CD4-positive, alpha-beta T cell (primary cell): ENCODE results near the gene BIK. TPM values are rescaled to one million over a fixed set of nuclear protein-coding genes. Genes with fewer than 3 reads are reported as not detected.

ENCODE experiments used
- ATAC-seq: fragments of 200-7000 bp; cut with Tn5 transposase; one replicate; pipeline ENCODE4 v1.10.0; 2022; ENCODE audit warnings: mild to moderate bottlenecking; ENCODE audit not compliant: poor library complexity
- CTCF ChIA-PET: fragments of 350-600 bp; sonication (Branson Sonifier 250); formaldehyde crosslinking; loops from one replicate; lab custom pipeline; 2021; ENCODE audit warnings: antibody characterized with exemption, inconsistent platforms; lab: Charles Lee
- POLR2A ChIA-PET: fragments of 350-600 bp; sonication (Branson Sonifier 250); formaldehyde crosslinking; loops from one replicate; lab custom pipeline; 2021; ENCODE audit warnings: antibody characterized with exemption, inconsistent platforms; lab: Charles Lee
- DNase-seq, 14 experiments: peaks; one replicate each; pipeline ENCODE4 v3.0.0-alpha.2; 2013 to 2020; ENCODE audit warnings: mixed read lengths in 2 of 14
- H3K27ac ChIP-seq, 2 donors: one replicate each; pipeline versions ENCODE4 v1.5.1 to v1.7.0; 2013; ENCODE audit warnings: low read length in 2 of 2, low read depth in 1 of 2, mild to moderate bottlenecking in 1 of 2
- H3K27me3 ChIP-seq, 2 experiments: 1 replicate in 1 of 2; 2 replicates in 1 of 2; pipeline versions ENCODE4 v1.6.1 to v1.7.0; 2013; ENCODE audit warnings: low read length in 2 of 2, control low read depth in 1 of 2, mild to moderate bottlenecking in 1 of 2, moderate library complexity in 1 of 2; ENCODE audit not compliant: insufficient read depth in 2 of 2, control insufficient read depth in 1 of 2
- H3K36me3 ChIP-seq: one replicate; pipeline ENCODE4 v1.6.1; 2013; ENCODE audit warnings: low read length, control low read depth; ENCODE audit not compliant: insufficient read depth
- H3K4me1 ChIP-seq: one replicate; pipeline ENCODE4 v1.6.1; 2013; ENCODE audit warnings: low read length, control low read depth; ENCODE audit not compliant: insufficient read depth
- H3K4me3 ChIP-seq: one replicate; pipeline ENCODE4 v1.5.1; 2013; ENCODE audit warnings: mild to moderate bottlenecking, low read length, moderate library complexity
- H3K9me3 ChIP-seq, 2 experiments: 1 replicate in 1 of 2; 2 replicates in 1 of 2; pipeline versions ENCODE4 v1.6.1 to v1.7.0; 2013; ENCODE audit warnings: low read length in 2 of 2, mild to moderate bottlenecking in 2 of 2, control low read depth in 1 of 2, moderate library complexity in 1 of 2; ENCODE audit not compliant: control insufficient read depth in 1 of 2, insufficient read depth in 1 of 2
- H3K27ac Mint-ChIP-seq: one replicate; pipeline ENCODE4 v1.8.0; 2020; ENCODE audit warnings: mixed read lengths
- H3K27me3 Mint-ChIP-seq: one replicate; pipeline ENCODE4 v1.8.0; 2021; ENCODE audit warnings: mixed read lengths
- H3K36me3 Mint-ChIP-seq: one replicate; pipeline ENCODE4 v1.8.0; 2021; ENCODE audit warnings: low read depth, mixed read lengths
- H3K4me1 Mint-ChIP-seq: one replicate; pipeline ENCODE4 v1.8.0; 2021; ENCODE audit warnings: low read depth, mixed read lengths
- H3K4me3 Mint-ChIP-seq: one replicate; pipeline ENCODE4 v1.8.0; 2020; ENCODE audit warnings: mild to moderate bottlenecking, mixed read lengths
- H3K9me3 Mint-ChIP-seq: one replicate; pipeline ENCODE4 v1.8.0; 2020; ENCODE audit warnings: mixed read lengths
- intact Hi-C, 2 experiments: fragments of 100-400 bp; cut with DNase I in 1 of 2; cut with micrococcal nuclease in 1 of 2; formaldehyde crosslinking; loops; one replicate each; pipeline versions ENCODE4 v1.15.1 to v1.9.0; 2023 to 2025; cut with DNase I, micrococcal nuclease
- total RNA-seq, 174 experiments: library from RNA in 2 of 174; stranded (reverse) in 2 of 174; gene quantifications; one replicate each; pipeline ENCODE4 v1.2.3 and lab custom pipeline; 2021 to 2026
- TF ChIP-seq, protein P1 (sequence below): fragments of 200-600 bp; IDR thresholded peaks from one replicate; pipeline ENCODE4 v1.8.0; 2022; ENCODE audit warnings: antibody characterized with exemption, mild to moderate bottlenecking

BIK gene
- total RNA-seq, 2 experiments from 2014 or later = 1.6 to 2.1 TPM

DNA sequence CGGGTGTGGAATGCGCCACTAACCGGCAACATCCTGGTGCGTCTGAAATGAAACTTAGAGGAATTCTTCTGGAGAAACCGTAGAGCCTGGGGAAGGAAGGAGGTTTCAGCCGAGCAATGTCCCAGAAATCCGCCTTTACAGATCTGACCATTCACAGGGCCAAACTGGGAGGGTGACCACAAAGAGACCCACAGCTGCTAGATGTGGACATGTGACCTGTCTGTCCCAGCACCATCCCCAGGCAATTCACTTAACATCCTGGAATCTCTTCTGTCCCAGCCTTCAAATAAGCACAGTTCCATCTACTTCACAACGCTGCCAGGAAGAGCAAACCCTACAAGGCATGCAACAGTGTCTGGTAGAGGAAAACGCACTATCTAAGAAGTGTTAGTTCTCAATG, 22.9 kb downstream of the BIK start:
- ChIA-PET CTCF (no interaction called here), POLR2A (no interaction called here)
- Histone ChIP-seq H3K27ac (no peak overlapping the region), H3K4me1 (no peaks in the 10 kb centered on the region), H3K9me3 (no peaks in the 10 kb centered on the region), H3K27me3 (no peaks in the 10 kb centered on the region), H3K36me3 (peaks cover 43% of the 10 kb centered on the region), H3K4me3 (no peak overlapping the region)
- ATAC-seq = no peak
- H3K27me3 Mint-ChIP-seq = no peaks in the 10 kb centered on the region
- peaks cover 48% of the 10 kb centered on the region for H3K36me3 Mint-ChIP-seq
- TF ChIP-seq, protein P1, sequence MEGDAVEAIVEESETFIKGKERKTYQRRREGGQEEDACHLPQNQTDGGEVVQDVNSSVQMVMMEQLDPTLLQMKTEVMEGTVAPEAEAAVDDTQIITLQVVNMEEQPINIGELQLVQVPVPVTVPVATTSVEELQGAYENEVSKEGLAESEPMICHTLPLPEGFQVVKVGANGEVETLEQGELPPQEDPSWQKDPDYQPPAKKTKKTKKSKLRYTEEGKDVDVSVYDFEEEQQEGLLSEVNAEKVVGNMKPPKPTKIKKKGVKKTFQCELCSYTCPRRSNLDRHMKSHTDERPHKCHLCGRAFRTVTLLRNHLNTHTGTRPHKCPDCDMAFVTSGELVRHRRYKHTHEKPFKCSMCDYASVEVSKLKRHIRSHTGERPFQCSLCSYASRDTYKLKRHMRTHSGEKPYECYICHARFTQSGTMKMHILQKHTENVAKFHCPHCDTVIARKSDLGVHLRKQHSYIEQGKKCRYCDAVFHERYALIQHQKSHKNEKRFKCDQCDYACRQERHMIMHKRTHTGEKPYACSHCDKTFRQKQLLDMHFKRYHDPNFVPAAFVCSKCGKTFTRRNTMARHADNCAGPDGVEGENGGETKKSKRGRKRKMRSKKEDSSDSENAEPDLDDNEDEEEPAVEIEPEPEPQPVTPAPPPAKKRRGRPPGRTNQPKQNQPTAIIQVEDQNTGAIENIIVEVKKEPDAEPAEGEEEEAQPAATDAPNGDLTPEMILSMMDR = no peak
- no peak overlapping the region for H3K4me3 Mint-ChIP-seq
- intact Hi-C loops = no loop called here
- no peaks in the 10 kb centered on the region for H3K4me1 Mint-ChIP-seq
- H3K27ac Mint-ChIP-seq = no peak overlapping the region
- no peak for DNase-seq
- H3K9me3 Mint-ChIP-seq = no peaks in the 10 kb centered on the region

DNA sequence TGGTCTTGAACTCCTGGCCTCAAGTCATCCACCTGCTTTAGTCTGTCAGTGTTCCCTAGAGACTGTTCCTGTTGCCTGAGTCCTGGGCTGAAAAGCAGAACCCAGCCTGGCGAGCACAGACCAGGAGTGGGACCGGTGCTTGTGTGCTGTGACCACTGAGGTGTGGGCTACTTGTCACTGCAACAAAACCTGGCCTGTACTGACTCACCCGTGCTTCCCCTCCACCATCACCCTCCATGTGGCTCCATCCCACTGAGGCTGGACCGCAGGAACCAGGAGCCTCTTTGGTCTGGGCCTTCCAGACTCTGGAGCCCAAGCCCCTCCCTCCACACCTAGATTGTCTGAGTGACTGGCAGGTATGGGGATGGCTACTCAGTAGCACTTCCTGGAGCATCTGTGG, 24.0 kb downstream of the BIK start:
- intact Hi-C loops = no loop called here
- Histone ChIP-seq H3K36me3 (peaks cover 49% of the 10 kb centered on the region), H3K4me1 (no peaks in the 10 kb centered on the region), H3K27me3 (no peaks in the 10 kb centered on the region), H3K27ac (no peak overlapping the region), H3K9me3 (no peaks in the 10 kb centered on the region), H3K4me3 (no peak overlapping the region)
- no peaks in the 10 kb centered on the region for H3K27me3 Mint-ChIP-seq
- no peak for ATAC-seq
- peaks cover 58% of the 10 kb centered on the region for H3K36me3 Mint-ChIP-seq
- H3K27ac Mint-ChIP-seq = no peak overlapping the region
- POLR2A ChIA-PET = no interaction called here
- no peak overlapping the region for H3K4me3 Mint-ChIP-seq
- H3K4me1 Mint-ChIP-seq = peaks cover 5% of the 10 kb centered on the region
- TF ChIP-seq, protein P1 = no peak
- CTCF ChIA-PET = no interaction called here
- no peaks in the 10 kb centered on the region for H3K9me3 Mint-ChIP-seq
- DNase-seq = no peak

DNA sequence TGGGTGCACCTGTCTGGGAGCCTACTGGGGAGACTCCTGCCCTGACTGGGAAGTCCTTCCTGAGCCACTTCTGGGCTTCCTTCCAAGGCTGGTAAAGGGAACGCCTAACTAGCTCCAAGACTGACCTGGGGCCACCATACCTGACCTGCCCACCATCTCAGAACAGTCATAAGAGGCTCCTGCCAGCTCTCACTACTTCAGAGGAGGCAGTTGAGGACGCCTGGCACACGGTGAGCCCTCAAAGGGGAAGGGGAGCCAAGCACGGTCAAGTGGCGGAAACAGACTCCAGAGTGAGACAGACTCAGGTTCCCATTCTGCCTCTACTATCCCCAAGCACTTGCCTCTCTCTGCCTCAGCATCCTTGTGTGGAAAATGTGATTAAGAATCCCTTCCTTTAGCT, 25.0 kb downstream of the BIK start:
- Mint-ChIP-seq H3K36me3 (peaks cover 68% of the 10 kb centered on the region), H3K9me3 (no peaks in the 10 kb centered on the region), H3K27ac (no peak overlapping the region), H3K4me1 (peaks cover 5% of the 10 kb centered on the region), H3K4me3 (no peak overlapping the region), H3K27me3 (no peaks in the 10 kb centered on the region)
- Histone ChIP-seq H3K27me3 (no peaks in the 10 kb centered on the region), H3K9me3 (no peaks in the 10 kb centered on the region), H3K4me1 (no peaks in the 10 kb centered on the region), H3K36me3 (peaks cover 55% of the 10 kb centered on the region), H3K27ac (no peak overlapping the region), H3K4me3 (no peak overlapping the region)
- ATAC-seq = no peak
- TF ChIP-seq, protein P1 = no peak
- intact Hi-C loops = no loop called here
- ChIA-PET POLR2A (no interaction called here), CTCF (no interaction called here)
- DNase-seq = no peak
